Adrenal gland (tissue), 5 donors: ENCODE measurements around the gene PKLR.

Source experiments
- POLR2A ChIP-seq, 2 donors: fragments of 450-650 bp; IDR thresholded peaks; one replicate each; pipeline ENCODE4 v1.6.1; 2017; ENCODE audit warnings: antibody characterized with exemption in 2 of 2, mild to moderate bottlenecking in 2 of 2, moderate library complexity in 1 of 2
- TF ChIP-seq, protein P1 (sequence below), 6 experiments: fragments of 450-650 bp in 4 of 6; fragments of 200-600 bp in 2 of 6; sonication (generic) in 1 of 6; IDR thresholded peaks; 1 replicate in 5 of 6; 2 replicates in 1 of 6; pipeline versions ENCODE4 v1.5.1 to v1.8.0; 2016 to 2021; ENCODE audit warnings: antibody characterized with exemption in 6 of 6, mild to moderate bottlenecking in 2 of 6, moderate library complexity in 1 of 6
- donor health status: DM: no; HTN: no; CAD: no.

DNA sequence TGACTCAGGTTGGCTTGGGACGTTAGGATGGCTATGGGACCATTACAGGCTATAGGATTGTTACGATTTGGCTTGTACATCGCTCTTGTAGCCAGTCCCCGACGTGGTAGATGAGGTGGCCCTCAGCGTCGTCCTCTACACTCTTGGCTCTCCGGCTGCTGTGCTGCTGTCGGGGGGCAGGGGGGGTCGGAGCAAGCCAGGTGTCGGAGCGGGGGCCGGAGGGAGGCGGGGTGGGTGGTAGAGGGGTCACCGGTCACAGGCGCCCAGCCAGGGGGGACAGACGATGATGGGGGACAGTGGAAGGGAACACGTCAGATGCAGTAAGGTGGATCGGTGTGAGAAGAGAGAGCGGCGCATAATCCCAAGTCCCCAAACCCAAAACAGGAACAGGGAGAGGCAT is 32.6 kb downstream of the PKLR start:
- TF ChIP-seq, protein P1, sequence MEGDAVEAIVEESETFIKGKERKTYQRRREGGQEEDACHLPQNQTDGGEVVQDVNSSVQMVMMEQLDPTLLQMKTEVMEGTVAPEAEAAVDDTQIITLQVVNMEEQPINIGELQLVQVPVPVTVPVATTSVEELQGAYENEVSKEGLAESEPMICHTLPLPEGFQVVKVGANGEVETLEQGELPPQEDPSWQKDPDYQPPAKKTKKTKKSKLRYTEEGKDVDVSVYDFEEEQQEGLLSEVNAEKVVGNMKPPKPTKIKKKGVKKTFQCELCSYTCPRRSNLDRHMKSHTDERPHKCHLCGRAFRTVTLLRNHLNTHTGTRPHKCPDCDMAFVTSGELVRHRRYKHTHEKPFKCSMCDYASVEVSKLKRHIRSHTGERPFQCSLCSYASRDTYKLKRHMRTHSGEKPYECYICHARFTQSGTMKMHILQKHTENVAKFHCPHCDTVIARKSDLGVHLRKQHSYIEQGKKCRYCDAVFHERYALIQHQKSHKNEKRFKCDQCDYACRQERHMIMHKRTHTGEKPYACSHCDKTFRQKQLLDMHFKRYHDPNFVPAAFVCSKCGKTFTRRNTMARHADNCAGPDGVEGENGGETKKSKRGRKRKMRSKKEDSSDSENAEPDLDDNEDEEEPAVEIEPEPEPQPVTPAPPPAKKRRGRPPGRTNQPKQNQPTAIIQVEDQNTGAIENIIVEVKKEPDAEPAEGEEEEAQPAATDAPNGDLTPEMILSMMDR (IDR thresholded peaks at IDR 0.05) = no peak
- TF ChIP-seq POLR2A (IDR thresholded peaks at IDR 0.05) = no peak
